Activated CD4-positive, alpha-beta memory T cell treated with anti-CD3 and anti-CD28 coated beads, Interleukin-2, amount 10 ng/mL, durations not matched to agents 7 days and 5 days (primary cell): Measurements from ENCODE around the gene KIF4B. TPM values are rescaled to one million over a fixed set of nuclear protein-coding genes. Genes with fewer than 3 reads are reported as not detected.
"Not testable (repeated sequence)": the region's sequence is repeated elsewhere in the genome, so short reads cannot be mapped to it uniquely, and the experiment has no call there.

Experiments
- CTCF ChIA-PET: fragments of 350-600 bp; sonication (Branson Sonifier 250); formaldehyde crosslinking; loops from one replicate; lab custom pipeline; 2021; ENCODE audit warnings: antibody characterized with exemption, inconsistent platforms; lab: Charles Lee
- POLR2A ChIA-PET: fragments of 350-600 bp; sonication (Branson Sonifier 250); formaldehyde crosslinking; loops from one replicate; lab custom pipeline; 2021; ENCODE audit warnings: antibody characterized with exemption; lab: Charles Lee
- DNase-seq: peaks from one replicate; pipeline ENCODE4 v3.0.0-alpha.2; 2020
- H3K27ac Mint-ChIP-seq: one replicate; pipeline ENCODE4 v1.8.0; 2021; ENCODE audit warnings: mild to moderate bottlenecking, mixed read lengths
- H3K27me3 Mint-ChIP-seq: one replicate; pipeline ENCODE4 v1.8.0; 2021; ENCODE audit warnings: mixed read lengths
- H3K36me3 Mint-ChIP-seq: one replicate; pipeline ENCODE4 v1.8.0; 2021; ENCODE audit warnings: low read depth, mixed read lengths
- H3K4me1 Mint-ChIP-seq: one replicate; pipeline ENCODE4 v1.8.0; 2021; ENCODE audit warnings: mixed read lengths
- H3K4me3 Mint-ChIP-seq: one replicate; pipeline ENCODE4 v1.8.0; 2021; ENCODE audit warnings: mild to moderate bottlenecking, mixed read lengths
- H3K9me3 Mint-ChIP-seq: one replicate; pipeline ENCODE4 v1.8.0; 2021; ENCODE audit warnings: mixed read lengths
- total RNA-seq, 2 experiments: library from RNA; stranded (reverse); gene quantifications; one replicate each; pipeline ENCODE4 v1.2.3, GENCODE V29; 2021

Gene KIF4B, protein sequence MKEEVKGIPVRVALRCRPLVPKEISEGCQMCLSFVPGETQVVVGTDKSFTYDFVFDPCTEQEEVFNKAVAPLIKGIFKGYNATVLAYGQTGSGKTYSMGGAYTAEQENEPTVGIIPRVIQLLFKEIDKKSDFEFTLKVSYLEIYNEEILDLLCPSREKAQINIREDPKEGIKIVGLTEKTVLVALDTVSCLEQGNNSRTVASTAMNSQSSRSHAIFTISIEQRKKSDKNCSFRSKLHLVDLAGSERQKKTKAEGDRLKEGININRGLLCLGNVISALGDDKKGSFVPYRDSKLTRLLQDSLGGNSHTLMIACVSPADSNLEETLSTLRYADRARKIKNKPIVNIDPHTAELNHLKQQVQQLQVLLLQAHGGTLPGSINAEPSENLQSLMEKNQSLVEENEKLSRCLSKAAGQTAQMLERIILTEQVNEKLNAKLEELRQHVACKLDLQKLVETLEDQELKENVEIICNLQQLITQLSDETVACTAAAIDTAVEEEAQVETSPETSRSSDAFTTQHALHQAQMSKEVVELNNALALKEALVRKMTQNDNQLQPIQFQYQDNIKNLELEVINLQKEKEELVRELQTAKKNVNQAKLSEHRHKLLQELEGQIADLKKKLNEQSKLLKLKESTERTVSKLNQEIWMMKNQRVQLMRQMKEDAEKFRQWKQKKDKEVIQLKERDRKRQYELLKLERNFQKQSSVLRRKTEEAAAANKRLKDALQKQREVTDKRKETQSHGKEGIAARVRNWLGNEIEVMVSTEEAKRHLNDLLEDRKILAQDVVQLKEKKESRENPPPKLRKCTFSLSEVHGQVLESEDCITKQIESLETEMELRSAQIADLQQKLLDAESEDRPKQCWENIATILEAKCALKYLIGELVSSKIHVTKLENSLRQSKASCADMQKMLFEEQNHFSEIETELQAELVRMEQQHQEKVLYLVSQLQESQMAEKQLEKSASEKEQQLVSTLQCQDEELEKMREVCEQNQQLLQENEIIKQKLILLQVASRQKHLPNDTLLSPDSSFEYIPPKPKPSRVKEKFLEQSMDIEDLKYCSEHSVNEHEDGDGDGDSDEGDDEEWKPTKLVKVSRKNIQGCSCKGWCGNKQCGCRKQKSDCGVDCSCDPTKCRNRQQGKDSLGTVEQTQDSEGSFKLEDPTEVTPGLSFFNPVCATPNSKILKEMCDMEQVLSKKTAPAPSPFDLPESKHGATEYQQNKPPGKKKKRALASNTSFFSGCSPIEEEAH
- total RNA-seq = not detected

DNA sequence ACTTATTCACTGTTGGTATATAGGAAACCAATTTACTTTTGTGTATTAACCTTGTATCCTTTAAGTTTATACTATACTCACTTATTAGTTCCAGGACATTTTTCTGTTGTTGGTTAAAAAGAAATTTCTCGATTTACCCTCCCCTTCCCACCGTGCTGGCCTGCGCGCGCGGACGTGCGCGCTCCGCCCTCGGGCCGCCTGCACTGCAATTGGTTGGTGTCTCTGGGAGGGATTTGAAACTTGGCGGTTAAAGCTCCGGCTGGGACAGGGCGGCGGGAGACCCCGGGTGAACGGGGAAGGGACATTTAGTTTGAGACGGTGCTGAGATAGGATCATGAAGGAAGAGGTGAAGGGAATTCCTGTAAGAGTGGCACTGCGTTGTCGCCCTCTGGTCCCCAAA lies at the start of gene KIF4B:
TSS of gene KIF4B (plus strand) at position 230 of the 400 bp plus-strand sequence. CDS start at position 335, 105 bp downstream.
- Mint-ChIP-seq H3K4me1 (peaks cover 22% of the 10 kb centered on the region), H3K27me3 (peaks cover 20% of the 10 kb centered on the region), H3K4me3 (no peak within 1 kb of the TSS), H3K9me3 (no peaks in the 10 kb centered on the region), H3K36me3 (no peaks in the 10 kb centered on the region), H3K27ac (no peak within 1 kb of the TSS)
- POLR2A ChIA-PET = no interaction called here
- DNase-seq = no peak
- CTCF ChIA-PET = no interaction called here

DNA sequence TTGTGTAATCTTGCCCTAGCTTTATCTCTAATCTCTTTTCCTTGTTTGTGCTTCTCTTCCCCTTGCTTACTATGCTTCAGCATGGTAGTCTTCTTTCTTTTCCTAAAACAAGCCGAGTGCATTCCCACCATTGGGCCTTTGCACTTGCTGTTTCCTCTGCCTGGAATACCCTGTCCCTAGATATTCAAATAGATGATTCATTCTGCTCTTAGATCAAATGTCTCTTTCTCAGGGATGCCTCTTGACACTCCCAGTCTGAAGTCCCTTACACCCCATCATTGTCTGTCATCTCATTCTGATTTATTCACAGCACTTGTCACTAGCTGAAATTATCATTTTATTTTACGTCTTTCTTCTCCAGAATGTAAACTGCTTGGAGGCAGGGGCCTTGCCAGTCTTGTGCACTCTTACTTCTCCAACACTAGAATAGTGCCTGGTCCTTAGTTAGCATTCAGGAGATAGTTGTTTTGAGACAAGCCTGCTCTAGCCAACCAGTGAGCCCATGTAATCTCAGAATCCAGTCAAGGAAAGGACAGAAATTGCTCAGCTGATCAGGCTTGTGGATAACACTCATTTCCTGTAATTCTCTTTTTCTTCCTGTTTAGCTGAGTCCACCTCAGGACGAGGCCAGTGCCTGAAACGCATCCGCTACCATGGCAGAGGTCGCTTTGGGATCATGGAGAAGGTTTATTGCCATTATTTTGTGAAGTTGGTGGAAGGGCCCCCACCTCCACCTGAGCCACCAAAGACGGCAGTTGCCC lies 47.3 kb upstream of the KIF4B start:
- Mint-ChIP-seq H3K4me3 (no peak overlapping the region), H3K36me3 (peaks cover 23% of the 10 kb centered on the region), H3K4me1 (peaks cover 5% of the 10 kb centered on the region), H3K27me3 (no peaks in the 10 kb centered on the region), H3K9me3 (no peaks in the 10 kb centered on the region), H3K27ac (no peak overlapping the region)
- no peak for DNase-seq
- CTCF ChIA-PET = no interaction called here
- POLR2A ChIA-PET = no interaction called here

DNA sequence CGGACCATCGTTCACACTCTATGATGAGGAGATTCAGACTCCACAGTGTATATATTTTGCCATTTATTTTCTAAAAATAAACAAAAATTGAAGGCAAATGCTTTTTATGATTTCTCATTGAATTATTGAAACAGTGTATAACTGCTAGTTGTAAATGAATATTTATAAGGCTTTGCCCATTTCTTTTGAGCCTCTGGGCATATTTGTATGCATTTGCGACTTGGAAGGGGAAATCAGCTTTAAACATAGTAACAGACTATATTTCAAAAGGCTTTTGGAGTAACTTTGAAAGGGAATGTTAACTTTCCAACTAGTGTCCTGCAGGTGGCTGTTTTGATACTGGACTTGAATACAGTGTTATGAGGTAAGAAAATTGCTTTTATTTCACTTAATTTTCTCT lies 46.7 kb upstream of the KIF4B start:
- no peaks in the 10 kb centered on the region for H3K9me3 Mint-ChIP-seq
- no peak for DNase-seq
- H3K27ac Mint-ChIP-seq = no peak overlapping the region
- ChIA-PET CTCF (no interaction called here), POLR2A (no interaction called here)
- H3K27me3 Mint-ChIP-seq = no peaks in the 10 kb centered on the region
- peaks cover 5% of the 10 kb centered on the region for H3K4me1 Mint-ChIP-seq
- no peak overlapping the region for H3K4me3 Mint-ChIP-seq
- peaks cover 23% of the 10 kb centered on the region for H3K36me3 Mint-ChIP-seq

DNA sequence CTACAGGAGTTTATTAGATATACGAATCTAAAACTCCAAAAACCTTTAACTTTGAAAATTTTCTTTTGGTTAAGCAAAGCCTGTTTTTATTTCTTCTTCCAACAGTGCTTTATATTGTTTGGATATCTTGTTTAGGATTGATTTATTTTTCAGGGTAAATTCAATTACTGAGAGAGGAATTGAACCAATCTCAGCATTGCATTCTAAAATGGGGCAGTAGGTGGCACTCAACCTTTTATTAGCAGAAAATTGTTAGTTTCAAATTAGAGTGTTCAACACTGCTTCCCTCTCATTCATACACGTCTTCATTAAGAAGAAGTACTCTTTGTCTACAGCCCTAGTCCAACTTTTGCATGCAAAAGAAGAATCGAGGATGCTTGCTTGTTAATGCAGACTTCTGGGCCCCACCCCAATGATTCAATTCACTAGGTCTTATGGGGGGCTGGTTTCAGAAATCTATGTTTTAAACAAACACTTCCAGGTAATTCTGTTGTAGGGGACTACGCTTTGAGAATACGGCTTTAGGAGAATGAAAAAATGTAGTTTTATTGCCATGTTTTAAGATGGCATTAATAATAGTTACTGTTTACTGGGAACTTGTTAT lies 46.0 kb upstream of the KIF4B start:
- H3K9me3 Mint-ChIP-seq = no peaks in the 10 kb centered on the region
- H3K4me3 Mint-ChIP-seq = no peak overlapping the region
- CTCF ChIA-PET = interaction anchor here (0.8 to 1.6 kb wide), 3 partner anchors 8 to 169 kb away, joined by 3 to 4 read pairs (median 3); no protein-coding TSS in a partner anchor
- peaks cover 5% of the 10 kb centered on the region for H3K4me1 Mint-ChIP-seq
- POLR2A ChIA-PET = no interaction called here
- DNase-seq = no peak
- H3K27ac Mint-ChIP-seq = no peak overlapping the region
- peaks cover 21% of the 10 kb centered on the region for H3K36me3 Mint-ChIP-seq
- no peaks in the 10 kb centered on the region for H3K27me3 Mint-ChIP-seq

DNA sequence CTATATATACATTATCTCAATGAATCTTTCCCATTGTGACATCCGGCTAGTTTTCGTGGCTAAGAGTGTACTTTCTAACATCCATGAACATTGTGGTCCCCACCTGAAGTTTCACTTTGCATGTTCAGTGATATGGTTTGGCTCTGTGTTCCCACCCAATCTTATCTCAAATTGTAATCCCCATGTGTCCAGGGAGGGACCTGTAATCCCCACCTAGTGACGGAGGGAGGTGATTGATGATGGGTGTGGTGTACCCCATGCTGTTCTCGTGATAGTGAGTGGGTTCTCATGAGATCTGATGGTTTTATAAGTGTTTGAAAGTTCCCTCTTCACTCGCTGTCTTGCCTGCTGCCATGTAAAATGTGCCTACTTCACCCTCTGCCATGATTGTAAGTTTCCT lies 44.6 kb upstream of the KIF4B start:
- ChIA-PET CTCF (interaction anchor here (1.6 kb wide), 1 partner anchor 36 kb away, joined by 3 read pairs; no protein-coding TSS in a partner anchor), POLR2A (no interaction called here)
- H3K4me1 Mint-ChIP-seq = peaks cover 5% of the 10 kb centered on the region
- no peaks in the 10 kb centered on the region for H3K9me3 Mint-ChIP-seq
- no peak overlapping the region for H3K4me3 Mint-ChIP-seq
- peaks cover 16% of the 10 kb centered on the region for H3K36me3 Mint-ChIP-seq
- no peaks in the 10 kb centered on the region for H3K27me3 Mint-ChIP-seq
- no peak overlapping the region for H3K27ac Mint-ChIP-seq
- DNase-seq = no peak

DNA sequence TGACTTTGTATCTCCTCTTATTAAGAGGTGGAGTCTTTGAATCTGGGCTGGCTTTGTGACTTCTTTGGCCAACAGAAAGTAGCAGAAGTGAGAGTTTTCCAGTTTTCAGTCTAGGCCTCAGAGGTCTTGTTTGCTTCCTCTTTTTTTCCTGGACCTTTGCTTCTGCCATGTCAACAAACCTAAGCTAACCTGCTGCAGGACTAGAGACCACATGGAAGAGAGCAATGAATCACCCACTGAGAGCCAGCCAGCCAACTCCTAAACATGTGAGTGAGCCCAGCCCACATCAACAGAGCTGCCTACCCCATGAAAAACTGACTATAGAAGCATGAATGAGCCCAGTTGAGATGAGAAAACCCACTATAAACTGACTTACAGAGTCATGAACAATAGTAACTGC lies 42.8 kb upstream of the KIF4B start:
- H3K9me3 Mint-ChIP-seq = no peaks in the 10 kb centered on the region
- CTCF ChIA-PET = no interaction called here
- POLR2A ChIA-PET = no interaction called here
- no peak overlapping the region for H3K4me3 Mint-ChIP-seq
- no peak overlapping the region for H3K27ac Mint-ChIP-seq
- no peaks in the 10 kb centered on the region for H3K27me3 Mint-ChIP-seq
- H3K36me3 Mint-ChIP-seq = peaks cover 20% of the 10 kb centered on the region
- DNase-seq = no peak
- peaks cover 5% of the 10 kb centered on the region for H3K4me1 Mint-ChIP-seq

DNA sequence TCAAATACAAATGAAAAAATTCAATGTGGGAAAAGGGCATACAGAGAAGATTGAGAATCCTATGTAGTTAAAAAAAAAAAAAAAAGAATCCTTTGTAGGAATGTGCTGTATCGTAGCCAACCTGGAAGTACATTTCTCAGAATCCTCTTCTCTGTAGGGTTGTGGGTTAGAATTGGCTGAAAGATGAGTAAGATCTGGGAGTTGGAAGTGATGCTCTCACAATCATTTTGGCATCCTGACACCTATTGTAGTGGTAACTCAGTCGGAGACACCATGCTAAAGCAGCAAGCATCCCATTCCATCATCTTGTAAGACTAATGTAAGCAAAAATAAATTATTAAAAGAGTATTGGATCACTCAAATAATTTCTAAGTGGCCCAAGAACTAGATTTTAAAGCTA lies 42.1 kb upstream of the KIF4B start:
- peaks cover 18% of the 10 kb centered on the region for H3K36me3 Mint-ChIP-seq
- H3K9me3 Mint-ChIP-seq = no peaks in the 10 kb centered on the region
- H3K27me3 Mint-ChIP-seq = no peaks in the 10 kb centered on the region
- H3K27ac Mint-ChIP-seq = no peak overlapping the region
- ChIA-PET POLR2A (no interaction called here), CTCF (no interaction called here)
- no peaks in the 10 kb centered on the region for H3K4me1 Mint-ChIP-seq
- DNase-seq = no peak
- no peak overlapping the region for H3K4me3 Mint-ChIP-seq

DNA sequence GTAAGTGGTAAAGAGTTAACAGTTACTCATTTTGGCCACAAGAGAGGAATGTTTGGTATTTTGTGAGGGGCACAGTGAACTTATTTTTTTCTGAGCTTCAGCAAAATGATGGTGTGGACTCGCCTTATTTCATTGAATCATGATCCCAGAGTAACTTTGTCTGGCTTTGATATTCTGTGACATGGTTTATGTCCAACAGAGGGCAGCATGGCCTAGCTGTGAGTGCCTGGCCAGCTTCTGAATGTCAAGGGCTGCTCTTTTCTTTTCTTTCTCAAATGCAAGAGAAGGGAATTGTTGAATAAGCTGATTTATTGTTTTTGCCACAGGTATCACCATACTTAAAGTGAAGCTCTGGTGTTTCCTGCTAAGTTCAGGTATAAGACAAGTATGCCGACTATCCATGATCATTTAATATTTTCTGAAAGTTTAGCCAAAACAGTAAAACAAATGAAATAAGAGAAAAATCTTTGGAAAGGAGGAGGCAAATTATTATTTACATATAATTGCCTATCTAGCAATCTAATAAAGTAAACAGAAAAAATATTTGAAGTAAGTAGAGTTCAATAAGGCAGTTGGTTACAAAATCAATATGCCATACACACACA lies 41.0 kb upstream of the KIF4B start:
- H3K27ac Mint-ChIP-seq = no peak overlapping the region
- no peaks in the 10 kb centered on the region for H3K4me1 Mint-ChIP-seq
- H3K9me3 Mint-ChIP-seq = no peaks in the 10 kb centered on the region
- DNase-seq = no peak
- H3K4me3 Mint-ChIP-seq = no peak overlapping the region
- ChIA-PET POLR2A (no interaction called here), CTCF (interaction anchor here (1.0 to 1.1 kb wide), 2 partner anchors 8 to 32 kb away, joined by 3 to 4 read pairs; no protein-coding TSS in a partner anchor)
- no peaks in the 10 kb centered on the region for H3K27me3 Mint-ChIP-seq
- H3K36me3 Mint-ChIP-seq = peaks cover 14% of the 10 kb centered on the region

DNA sequence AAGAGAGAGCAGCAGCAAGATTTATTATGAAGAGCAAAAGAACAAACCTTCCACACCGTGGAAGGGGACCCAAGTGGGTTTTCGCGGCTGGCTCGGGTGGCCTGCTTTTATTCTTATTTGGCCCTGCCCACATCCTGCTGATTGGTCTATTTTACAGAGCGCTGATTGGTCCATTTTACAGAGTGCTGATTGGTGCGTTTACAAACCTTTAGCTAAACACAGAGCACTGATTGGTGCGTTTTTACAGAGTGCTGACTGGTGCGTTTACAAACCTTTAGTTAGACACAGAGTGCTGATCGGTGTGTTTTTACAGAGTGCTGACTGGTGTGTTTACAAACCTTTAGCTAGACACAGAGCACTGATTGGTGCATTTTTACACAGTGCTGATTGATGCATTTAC lies 37.5 kb upstream of the KIF4B start:
- H3K27me3 Mint-ChIP-seq, H3K27ac Mint-ChIP-seq, CTCF ChIA-PET, H3K36me3 Mint-ChIP-seq, H3K4me1 Mint-ChIP-seq, POLR2A ChIA-PET, DNase-seq, H3K9me3 Mint-ChIP-seq, H3K4me3 Mint-ChIP-seq: not testable (repeated sequence)

DNA sequence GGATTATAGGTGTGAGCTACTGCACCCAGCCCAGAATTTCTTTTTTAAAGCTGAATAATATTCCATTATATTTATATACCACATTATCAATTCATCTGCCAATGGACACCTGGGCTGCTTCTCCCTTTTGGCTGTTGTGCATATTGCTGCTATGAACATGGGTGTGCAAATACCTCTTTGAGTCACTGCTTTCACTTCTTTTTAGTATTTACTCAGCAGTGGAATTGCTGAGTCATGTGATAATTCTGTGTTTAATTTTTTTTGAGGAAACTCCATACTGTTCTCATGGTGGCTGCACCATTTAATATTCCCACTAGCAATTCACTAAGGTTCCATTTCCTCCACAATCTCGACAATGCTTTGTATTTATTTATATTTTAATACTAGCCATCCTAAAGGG lies 36.1 kb upstream of the KIF4B start:
- POLR2A ChIA-PET = no interaction called here
- H3K27me3 Mint-ChIP-seq = no peaks in the 10 kb centered on the region
- H3K4me1 Mint-ChIP-seq = no peaks in the 10 kb centered on the region
- no peak overlapping the region for H3K4me3 Mint-ChIP-seq
- H3K9me3 Mint-ChIP-seq = no peaks in the 10 kb centered on the region
- DNase-seq = no peak
- no peak overlapping the region for H3K27ac Mint-ChIP-seq
- peaks cover 10% of the 10 kb centered on the region for H3K36me3 Mint-ChIP-seq
- CTCF ChIA-PET = no interaction called here

DNA sequence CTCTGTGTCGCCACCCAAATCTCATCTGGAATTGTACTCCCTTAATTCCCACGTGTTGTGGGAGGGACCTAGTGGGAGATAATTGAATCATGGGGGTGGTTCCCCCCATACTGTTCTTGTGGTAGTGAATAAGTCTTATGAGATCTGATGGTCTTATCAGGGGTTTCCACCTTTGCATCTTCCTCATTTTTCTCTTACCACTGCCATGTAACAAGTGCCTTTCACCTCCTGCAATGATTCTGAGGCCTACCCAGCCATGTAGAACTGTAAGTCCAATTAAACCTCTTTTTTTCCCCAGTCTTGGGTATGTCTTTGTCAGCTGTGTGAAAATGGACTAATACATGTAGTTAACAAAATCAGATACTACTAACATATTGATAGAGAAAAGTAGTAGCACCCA lies 35.3 kb upstream of the KIF4B start:
- H3K27me3 Mint-ChIP-seq, POLR2A ChIA-PET, H3K9me3 Mint-ChIP-seq, DNase-seq, CTCF ChIA-PET, H3K36me3 Mint-ChIP-seq, H3K27ac Mint-ChIP-seq, H3K4me3 Mint-ChIP-seq, H3K4me1 Mint-ChIP-seq: not testable (repeated sequence)
